Glutamatergic neuron (in vitro differentiated cells): ENCODE measurements around the gene BARHL2. TPM values are rescaled to one million over a fixed set of nuclear protein-coding genes. Genes with fewer than 3 reads are reported as not detected.

Experiments used
- DNase-seq: peaks from one replicate; pipeline ENCODE4 v3.0.0; 2022
- H3K27ac Mint-ChIP-seq: one replicate; pipeline ENCODE4 v1.8.0; 2020; ENCODE audit warnings: mild to moderate bottlenecking, mixed read lengths, inconsistent platforms; ENCODE audit not compliant: unreplicated experiment
- H3K27me3 Mint-ChIP-seq: one replicate; pipeline ENCODE4 v1.8.0; 2020; ENCODE audit warnings: mild to moderate bottlenecking, moderate library complexity, mixed read lengths, inconsistent platforms; ENCODE audit not compliant: unreplicated experiment
- H3K36me3 Mint-ChIP-seq: one replicate; pipeline ENCODE4 v1.8.0; 2020; ENCODE audit warnings: mild to moderate bottlenecking, mixed read lengths, inconsistent platforms; ENCODE audit not compliant: unreplicated experiment
- H3K4me1 Mint-ChIP-seq: one replicate; pipeline ENCODE4 v1.8.0; 2020; ENCODE audit warnings: mild to moderate bottlenecking, low read depth, mixed read lengths, inconsistent platforms; ENCODE audit not compliant: unreplicated experiment
- H3K4me3 Mint-ChIP-seq: one replicate; pipeline ENCODE4 v1.8.0; 2020; ENCODE audit warnings: mild to moderate bottlenecking, mixed read lengths, inconsistent platforms; ENCODE audit not compliant: unreplicated experiment
- H3K9me3 Mint-ChIP-seq: one replicate; pipeline ENCODE4 v1.8.0; 2020; ENCODE audit warnings: mild to moderate bottlenecking, moderate library complexity, mixed read lengths, inconsistent platforms; ENCODE audit not compliant: unreplicated experiment
- CTCF ChIP-seq: fragments of 200-600 bp; sonication (generic); IDR thresholded peaks from one replicate; pipeline ENCODE4 v1.5.0; 2021; ENCODE audit not compliant: partially characterized antibody, unreplicated experiment
- total RNA-seq: library from RNA; stranded (reverse); fragmentation: NEBNext Ultra II Directional; extraction: Animal tissue kit (Norgen Biotek cat#: 25700); gene quantifications from one replicate; pipeline ENCODE4 v1.2.1, GENCODE V29; 2021; ENCODE audit not compliant: unreplicated experiment

Gene BARHL2
- total RNA-seq, 1 donor from 2014 or later = 0.27 TPM

DNA sequence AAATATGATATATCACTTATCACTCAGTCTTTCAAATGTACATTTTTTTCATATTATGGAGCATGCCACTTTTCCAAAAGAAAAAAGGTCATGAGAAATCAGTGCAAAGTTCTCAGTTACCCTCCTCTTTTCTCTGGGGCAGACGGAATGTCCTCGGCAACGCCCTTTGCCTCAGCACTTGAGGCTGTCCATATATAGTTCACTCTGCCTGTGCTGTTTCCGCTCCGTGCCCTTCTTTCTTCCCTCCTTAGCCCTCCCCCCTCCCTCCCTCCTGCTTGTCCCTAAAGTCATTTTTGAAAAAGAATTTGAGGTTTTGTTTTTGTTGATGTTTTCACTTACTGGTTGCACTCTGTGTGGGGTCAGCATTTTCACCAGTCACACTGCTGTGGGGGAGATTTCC is 5.4 kb downstream of the BARHL2 start:
- Mint-ChIP-seq H3K36me3 (peaks cover 4% of the 10 kb centered on the region), H3K27me3 (peaks cover 52% of the 10 kb centered on the region), H3K27ac (no peak overlapping the region), H3K9me3 (peaks cover 11% of the 10 kb centered on the region), H3K4me1 (peaks cover 28% of the 10 kb centered on the region), H3K4me3 (no peak overlapping the region)
- no peak for TF ChIP-seq CTCF
- no peak for DNase-seq

DNA sequence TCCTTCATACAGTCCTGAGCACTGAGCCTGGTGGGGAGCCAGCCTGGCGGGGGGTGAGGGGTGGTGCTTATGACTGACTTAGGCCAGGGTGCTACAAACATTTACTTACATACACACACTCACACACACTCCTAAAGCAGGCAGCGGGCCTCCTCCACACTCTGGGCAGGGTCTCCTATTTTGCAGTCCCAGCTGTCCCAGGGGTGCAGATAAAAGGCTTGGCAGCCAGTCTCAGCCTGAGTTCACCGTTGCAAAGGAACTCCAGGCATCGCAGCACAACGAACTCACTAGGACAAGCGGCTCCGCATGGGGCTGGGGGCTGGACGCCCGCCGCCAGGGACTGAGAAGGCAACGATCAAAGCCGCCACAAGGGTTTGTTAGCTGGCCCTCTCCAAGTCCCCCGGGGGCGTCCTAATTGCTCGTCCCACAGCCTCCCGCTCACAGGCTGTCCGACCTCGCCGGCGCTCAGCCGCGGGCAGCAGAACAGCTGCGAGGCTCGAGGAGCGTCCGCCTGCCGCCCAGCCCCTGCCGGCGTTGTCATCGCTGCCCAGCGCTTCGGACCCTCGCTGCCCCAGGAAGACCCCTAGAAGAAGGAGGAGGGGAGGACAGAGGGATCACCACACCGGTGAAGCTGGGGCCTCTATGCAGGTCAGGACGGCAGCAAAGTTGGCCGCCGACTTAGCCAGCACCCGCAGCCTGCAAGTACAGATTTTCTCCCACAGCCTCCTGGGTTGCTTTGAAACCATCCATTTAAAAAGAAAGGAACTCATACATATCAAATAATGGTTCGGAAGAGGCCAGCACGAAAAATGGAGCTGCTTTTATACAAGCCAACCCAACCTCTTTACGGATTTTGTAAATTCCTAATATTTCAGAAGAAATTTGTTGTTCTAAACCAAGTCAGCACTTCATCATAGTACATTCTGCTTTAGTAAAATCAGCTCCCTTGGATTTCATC is 6.2 kb downstream of the BARHL2 start:
- Mint-ChIP-seq H3K4me1 (peaks cover 26% of the 10 kb centered on the region), H3K9me3 (peaks cover 10% of the 10 kb centered on the region), H3K27ac (no peak overlapping the region), H3K4me3 (peak overlapping the region; percentile 67), H3K27me3 (peaks cover 48% of the 10 kb centered on the region), H3K36me3 (peaks cover 4% of the 10 kb centered on the region)
- peak; percentile 91 for DNase-seq
- no peak for TF ChIP-seq CTCF

DNA sequence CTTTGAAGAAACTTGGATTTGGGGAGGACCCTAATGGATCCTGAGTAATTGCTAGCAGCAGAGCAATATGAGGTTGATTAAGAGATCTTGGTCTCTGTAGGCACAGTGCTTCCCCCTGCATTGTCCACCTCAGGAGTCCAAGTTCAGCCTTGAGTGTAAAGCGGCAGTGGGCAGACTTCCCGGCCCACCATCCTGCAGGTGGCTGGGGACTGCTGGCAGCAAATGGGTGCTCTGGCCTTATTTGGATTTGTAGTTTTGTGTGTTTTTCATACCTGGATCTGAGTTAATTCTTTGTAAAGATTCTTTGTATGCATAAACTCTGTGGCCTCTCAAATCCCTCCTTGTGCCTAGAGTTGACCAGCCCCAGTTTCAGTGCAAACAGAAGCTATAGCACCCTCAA is 7.6 kb downstream of the BARHL2 start:
- Mint-ChIP-seq H3K27me3 (peaks cover 42% of the 10 kb centered on the region), H3K9me3 (peaks cover 10% of the 10 kb centered on the region), H3K36me3 (peaks cover 4% of the 10 kb centered on the region), H3K4me1 (peaks cover 21% of the 10 kb centered on the region), H3K4me3 (no peak overlapping the region), H3K27ac (no peak overlapping the region)
- no peak for DNase-seq
- TF ChIP-seq CTCF = no peak

- H3K27ac Mint-ChIP-seq = no peak overlapping the region
- peaks cover 10% of the 10 kb centered on the region for H3K9me3 Mint-ChIP-seq
- TF ChIP-seq CTCF = no peak
- no peak overlapping the region for H3K4me3 Mint-ChIP-seq
- peaks cover 41% of the 10 kb centered on the region for H3K27me3 Mint-ChIP-seq
- peaks cover 21% of the 10 kb centered on the region for H3K4me1 Mint-ChIP-seq
- no peak for DNase-seq
- H3K36me3 Mint-ChIP-seq = peaks cover 4% of the 10 kb centered on the region
Measured at GRCh38 chr1:90708826-90709225, 8.3 kb downstream of the BARHL2 start.

- peaks cover 35% of the 10 kb centered on the region for H3K27me3 Mint-ChIP-seq
- TF ChIP-seq CTCF = no peak
- H3K36me3 Mint-ChIP-seq = peaks cover 1% of the 10 kb centered on the region
- H3K27ac Mint-ChIP-seq = no peak overlapping the region
- no peak overlapping the region for H3K4me3 Mint-ChIP-seq
- peaks cover 9% of the 10 kb centered on the region for H3K9me3 Mint-ChIP-seq
- DNase-seq = no peak
- H3K4me1 Mint-ChIP-seq = peaks cover 19% of the 10 kb centered on the region
Measured at GRCh38 chr1:90708236-90708786, 8.8 kb downstream of the BARHL2 start.
